Spleen (tissue), 11 donors: Measurements from ENCODE around the gene SUSD6. TPM values are rescaled to one million over a fixed set of nuclear protein-coding genes. Genes with fewer than 3 reads are reported as not detected.
"Not testable (repeated sequence)": the region's sequence is repeated elsewhere in the genome, so short reads cannot be mapped to it uniquely, and the experiment has no call there.

ENCODE experiments used
- DNase-seq: peaks from one replicate; pipeline ENCODE4 v3.0.0-alpha.2; 2020
- H3K27ac ChIP-seq, 8 donors: fragments of 200-600 bp; sonication (generic) in 7 of 8; 1 replicate in 4 of 8; 2 replicates in 4 of 8; pipeline versions ENCODE4 v1.5.0 to v1.8.0; 2016 to 2021; ENCODE audit warnings: inconsistent platforms in 4 of 8, mild to moderate bottlenecking in 4 of 8, moderate library complexity in 1 of 8
- H3K27me3 ChIP-seq, 7 donors: fragments of 200-600 bp; sonication (generic) in 6 of 7; replicated peaks in 1 of 7; 1 replicate in 4 of 7; 2 replicates in 3 of 7; pipeline versions ENCODE4 v1.5.0 to v1.8.0; 2016 to 2021; ENCODE audit warnings: inconsistent platforms in 3 of 7, mild to moderate bottlenecking in 1 of 7
- H3K36me3 ChIP-seq, 6 donors: fragments of 200-600 bp; sonication (generic) in 5 of 6; 1 replicate in 4 of 6; 2 replicates in 2 of 6; pipeline versions ENCODE4 v1.5.0 to v1.8.0; 2016 to 2021; ENCODE audit warnings: inconsistent platforms in 2 of 6
- H3K4me1 ChIP-seq, 6 donors: fragments of 200-600 bp; sonication (generic) in 5 of 6; 1 replicate in 3 of 6; 2 replicates in 3 of 6; pipeline versions ENCODE4 v1.5.0 to v1.8.0; 2016 to 2021; ENCODE audit warnings: inconsistent platforms in 3 of 6
- H3K4me3 ChIP-seq, 8 donors: fragments of 200-600 bp; sonication (generic) in 7 of 8; 1 replicate in 4 of 8; 2 replicates in 4 of 8; pipeline versions ENCODE4 v1.5.0 to v1.8.0; 2016 to 2021; ENCODE audit warnings: inconsistent platforms in 4 of 8, mild to moderate bottlenecking in 4 of 8, moderate library complexity in 2 of 8
- H3K9me3 ChIP-seq, 8 donors: fragments of 200-600 bp; sonication (generic) in 7 of 8; 1 replicate in 4 of 8; 2 replicates in 4 of 8; pipeline versions ENCODE4 v1.5.0 to v1.8.0; 2016 to 2021; ENCODE audit warnings: inconsistent platforms in 4 of 8
- POLR2A ChIP-seq, 3 donors: fragments of 450-650 bp; IDR thresholded peaks; one replicate each; pipeline ENCODE4 v1.5.1; 2017; ENCODE audit warnings: antibody characterized with exemption in 3 of 3, mild to moderate bottlenecking in 1 of 3
- POLR2AphosphoS5 ChIP-seq, 3 donors: sonication (generic); formaldehyde crosslinking; IDR thresholded peaks; one replicate each; pipeline ENCODE4 v1.5.1; 2017; ENCODE audit warnings: antibody characterized with exemption in 3 of 3
- WGBS, 5 donors: extraction: QIAGEN DNeasy Blood & Tissue Kit in 3 of 5; methylation state at CpG; one replicate each; pipeline versions ENCODE4 v1.1.5 to v1.1.7; 2013 to 2018; 5-methylcytosine and 5-hydroxymethylcytosine counted together
- intact Hi-C: fragments of 100-400 bp; cut with DNase I; formaldehyde crosslinking; loops from one replicate; pipeline ENCODE4 v1.15.0; 2023; ENCODE audit warnings: low total_unique reads
- polyA plus RNA-seq, 3 donors: library from polyadenylated mRNA; stranded (reverse); fragments of 200-250 nt; gene quantifications; one replicate each; pipeline ENCODE4 v1.2.1, GENCODE V29; 2013
- total RNA-seq, 7 donors: library from RNA; depleted of rRNA in 3 of 7; stranded (reverse); fragments of >200 nt in 3 of 7; fragmentation: NEBNext Ultra II Directional in 4 of 7; extraction: Animal tissue kit (Norgen Biotek cat#: 25700) in 4 of 7; gene quantifications; one replicate each; pipeline versions ENCODE4 v1.1.0 to v1.2.1, GENCODE V29; 2016 to 2021
- TF ChIP-seq, protein P1 (sequence below), 11 experiments: fragments of 200-600 bp in 7 of 11; fragments of 450-650 bp in 4 of 11; sonication (generic) in 4 of 11; IDR thresholded peaks in 8 of 11; conservative IDR thresholded peaks in 3 of 11; 1 replicate in 7 of 11; 2 replicates in 4 of 11; pipeline versions ENCODE4 v1.4.0 to v1.8.0; 2016 to 2021; ENCODE audit warnings: antibody characterized with exemption in 11 of 11, inconsistent platforms in 4 of 11, mild to moderate bottlenecking in 1 of 11
- donor health status: healthy with polysubstance abuse.
- donor health status: DM: no; HTN: no; CAD: no; lungs with moderate emphysema.
- donor health status: DM: no; HTN: no; CAD: no.
- donor health status: Bipolar disorder and iron deficiency.
- donor health status: healthy.
- donor health status: DM: no; HTN: no; CAD: no.
- donor health status: DM: yes; HTN: yes; CAD: no.

SUSD6 gene
- total and polyA plus RNA-seq, 10 donors: 10.7 to 120 (median 86.4) TPM

DNA sequence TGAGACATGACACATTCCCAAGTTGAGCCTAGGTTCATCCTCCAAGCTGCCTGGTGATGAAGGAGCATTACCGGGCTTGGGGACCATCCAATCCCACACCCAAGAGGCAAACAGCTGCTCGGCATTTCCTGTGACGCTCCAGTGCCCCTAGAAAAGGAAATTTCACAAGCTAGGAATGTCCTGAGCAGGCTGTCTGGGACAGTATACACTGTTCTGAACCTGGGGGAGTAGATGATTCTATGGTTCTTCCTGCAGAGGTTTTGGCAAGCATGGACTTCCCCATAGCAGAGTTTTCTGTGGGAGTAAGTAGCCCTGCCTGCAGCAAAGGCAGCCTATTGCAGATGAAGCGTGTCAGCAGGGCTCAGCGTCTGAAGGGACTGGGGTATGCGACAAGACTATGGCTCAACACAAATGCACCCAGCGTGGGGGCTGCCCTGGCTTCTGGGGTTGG is 108.1 kb downstream of the SUSD6 start:
- peaks cover 0 to 13% (median 0%) of the 10 kb centered on the region in 6 donors for H3K36me3 ChIP-seq
- intact Hi-C loops: no loop called here
- H3K27me3 ChIP-seq: no peaks in the 10 kb centered on the region
- H3K9me3 ChIP-seq: no peaks in the 10 kb centered on the region
- 38 to 56% (median 44%) methylated on average over 7 of the region's 7 CpGs for WGBS, 5 donors
- TF ChIP-seq POLR2AphosphoS5 (IDR thresholded peaks at IDR 0.05): peak; percentile 48 to 80 (median 70)
- no peak for TF ChIP-seq POLR2A (IDR thresholded peaks at IDR 0.05)
- TF ChIP-seq, protein P1, sequence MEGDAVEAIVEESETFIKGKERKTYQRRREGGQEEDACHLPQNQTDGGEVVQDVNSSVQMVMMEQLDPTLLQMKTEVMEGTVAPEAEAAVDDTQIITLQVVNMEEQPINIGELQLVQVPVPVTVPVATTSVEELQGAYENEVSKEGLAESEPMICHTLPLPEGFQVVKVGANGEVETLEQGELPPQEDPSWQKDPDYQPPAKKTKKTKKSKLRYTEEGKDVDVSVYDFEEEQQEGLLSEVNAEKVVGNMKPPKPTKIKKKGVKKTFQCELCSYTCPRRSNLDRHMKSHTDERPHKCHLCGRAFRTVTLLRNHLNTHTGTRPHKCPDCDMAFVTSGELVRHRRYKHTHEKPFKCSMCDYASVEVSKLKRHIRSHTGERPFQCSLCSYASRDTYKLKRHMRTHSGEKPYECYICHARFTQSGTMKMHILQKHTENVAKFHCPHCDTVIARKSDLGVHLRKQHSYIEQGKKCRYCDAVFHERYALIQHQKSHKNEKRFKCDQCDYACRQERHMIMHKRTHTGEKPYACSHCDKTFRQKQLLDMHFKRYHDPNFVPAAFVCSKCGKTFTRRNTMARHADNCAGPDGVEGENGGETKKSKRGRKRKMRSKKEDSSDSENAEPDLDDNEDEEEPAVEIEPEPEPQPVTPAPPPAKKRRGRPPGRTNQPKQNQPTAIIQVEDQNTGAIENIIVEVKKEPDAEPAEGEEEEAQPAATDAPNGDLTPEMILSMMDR (IDR thresholded peaks at IDR 0.05 in 8 of 11, conservative IDR thresholded peaks at IDR 0.05 in 3 of 11): no peak
- H3K27ac ChIP-seq: peak overlapping the region in 7 of 8 donors; percentile 22 to 85 (median 76)
- peaks cover 0 to 65% (median 40%) of the 10 kb centered on the region in 6 donors for H3K4me1 ChIP-seq
- H3K4me3 ChIP-seq: no peak overlapping the region
- no peak for DNase-seq

DNA sequence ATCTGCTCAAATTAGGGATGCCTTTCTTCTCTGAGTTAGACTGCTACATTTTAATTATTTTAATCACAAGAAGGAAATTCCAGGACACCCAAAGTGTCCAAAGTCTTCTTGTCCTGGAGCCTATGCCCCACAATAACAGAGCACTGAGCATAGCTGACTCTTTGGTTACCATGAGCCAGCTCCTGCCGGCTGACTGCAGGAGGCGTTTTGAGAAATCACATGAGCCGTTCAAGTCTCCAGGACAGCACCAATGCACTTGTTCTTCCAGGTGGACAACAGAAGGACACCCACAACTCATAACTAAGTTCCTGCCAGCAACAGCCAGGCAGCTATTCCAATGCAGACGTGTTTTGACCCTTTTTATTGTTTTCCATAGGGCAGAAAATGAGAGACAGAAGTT is 109.5 kb downstream of the SUSD6 start:
- TF ChIP-seq, protein P1 (IDR thresholded peaks at IDR 0.05 in 8 of 11, conservative IDR thresholded peaks at IDR 0.05 in 3 of 11): no peak
- no peak for TF ChIP-seq POLR2A (IDR thresholded peaks at IDR 0.05)
- TF ChIP-seq POLR2AphosphoS5 (IDR thresholded peaks at IDR 0.05): no peak

DNA sequence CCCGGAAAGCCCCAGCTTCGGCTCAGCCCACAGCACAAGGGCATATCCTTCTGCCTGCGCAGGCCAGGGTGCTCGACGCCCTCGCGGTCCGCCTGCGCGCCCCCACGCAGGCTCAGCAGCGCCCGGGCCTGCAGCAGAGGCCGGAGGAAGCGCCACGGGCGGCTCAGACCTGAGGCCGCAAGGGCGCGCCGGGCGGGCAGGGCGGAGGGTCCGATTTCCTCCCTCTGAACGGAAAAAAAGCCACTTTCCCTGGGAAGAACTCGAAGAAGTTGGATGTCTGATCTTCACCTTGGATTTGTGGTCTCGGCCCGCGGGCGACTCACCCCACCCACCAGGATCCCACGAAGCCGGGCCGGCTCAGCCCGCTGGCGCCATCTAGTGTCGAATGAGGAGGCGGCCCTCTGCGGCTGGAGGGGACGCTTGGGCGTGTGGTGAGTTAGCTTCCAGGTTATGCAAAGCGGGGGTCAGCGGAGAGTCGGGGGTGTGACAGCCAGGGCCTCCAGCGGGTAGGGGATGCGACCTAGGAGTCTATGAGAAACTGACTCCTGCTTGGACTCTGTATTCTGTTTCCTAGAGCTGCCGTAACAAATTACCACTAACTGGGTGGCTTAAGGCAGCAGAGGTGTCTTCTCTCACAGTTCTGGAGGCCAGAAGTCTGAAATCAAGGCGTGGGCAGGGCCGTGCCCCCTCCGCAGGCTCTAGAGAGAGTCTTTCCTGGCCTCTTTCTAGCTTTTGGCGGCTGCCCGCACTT is 115.5 kb downstream of the SUSD6 start:
- 4 to 9% (median 5%) methylated on average over 43 to 51 of the region's 51 CpGs for WGBS, 5 donors
- H3K9me3 ChIP-seq: no peaks in the 10 kb centered on the region
- intact Hi-C loops: loop anchor here (5.0 kb wide), 2 partner anchors 125 to 140 kb away; no protein-coding TSS in a partner anchor
- H3K4me1 ChIP-seq: peaks cover 10 to 51% (median 34%) of the 10 kb centered on the region in 6 donors
- TF ChIP-seq POLR2AphosphoS5 (IDR thresholded peaks at IDR 0.05) (peak; percentile 62 to 84 (median 75)), POLR2A (IDR thresholded peaks at IDR 0.05) (no peak)
- TF ChIP-seq, protein P1 (IDR thresholded peaks at IDR 0.05 in 8 of 11, conservative IDR thresholded peaks at IDR 0.05 in 3 of 11): peak; percentile 95 to 99 (median 98)
- H3K4me3 ChIP-seq: peak overlapping the region in 7 of 8 donors; percentile 29 to 63 (median 36)
- H3K27me3 ChIP-seq: no peaks in the 10 kb centered on the region
- H3K27ac ChIP-seq: peak overlapping the region; percentile 10 to 88 (median 78)
- peak; percentile 96 for DNase-seq
- H3K36me3 ChIP-seq: no peaks in the 10 kb centered on the region

More for the DNA sequence above, 109.5 kb downstream of the SUSD6 start:
- DNase-seq: no peak
- WGBS, 5 donors: 83 to 92% (median 90%) methylated on average over 4 of the region's 4 CpGs
- intact Hi-C loops: no loop called here
- Histone ChIP-seq H3K9me3 (no peaks in the 10 kb centered on the region), H3K27ac (peak overlapping the region in 4 of 8 donors; percentile 0 to 85 (median 72)), H3K27me3 (no peaks in the 10 kb centered on the region), H3K4me1 (peaks cover 0 to 62% (median 34%) of the 10 kb centered on the region in 6 donors), H3K36me3 (no peaks in the 10 kb centered on the region), H3K4me3 (no peak overlapping the region)

DNA sequence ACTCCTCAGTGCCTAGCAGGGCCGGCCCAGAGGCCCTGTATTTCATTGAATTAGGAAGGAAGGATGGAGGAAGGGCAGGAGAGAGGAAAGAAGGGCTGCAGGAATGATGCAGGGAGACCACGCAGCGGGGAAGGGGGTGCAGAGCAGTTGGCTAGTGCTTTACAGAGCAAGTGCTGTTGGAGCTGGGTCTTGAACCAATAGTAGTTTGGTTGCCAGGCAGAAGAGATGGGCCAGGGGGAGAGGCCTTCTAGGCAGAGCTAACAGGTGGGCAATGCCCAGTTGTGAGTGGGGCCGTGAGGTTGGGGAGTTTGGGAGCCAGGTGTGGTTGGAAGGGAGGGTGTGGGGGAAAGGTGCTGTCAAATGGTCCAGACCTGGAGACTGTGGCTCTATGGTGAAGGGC is 116.5 kb downstream of the SUSD6 start:
- H3K4me1 ChIP-seq: peaks cover 10 to 51% (median 34%) of the 10 kb centered on the region in 6 donors
- H3K27ac ChIP-seq: peak overlapping the region; percentile 10 to 88 (median 78)
- H3K36me3 ChIP-seq: no peaks in the 10 kb centered on the region
- DNase-seq: no peak
- TF ChIP-seq POLR2A (IDR thresholded peaks at IDR 0.05): no peak
- TF ChIP-seq, protein P1 (IDR thresholded peaks at IDR 0.05 in 8 of 11, conservative IDR thresholded peaks at IDR 0.05 in 3 of 11): no peak
- TF ChIP-seq POLR2AphosphoS5 (IDR thresholded peaks at IDR 0.05): no peak
- intact Hi-C loops: loop anchor here (5.0 kb wide), 2 partner anchors 126 to 141 kb away; no protein-coding TSS in a partner anchor
- no peak overlapping the region for H3K4me3 ChIP-seq
- WGBS, 5 donors: 69 to 82% (median 72%) methylated on average over 4 of the region's 4 CpGs
- no peaks in the 10 kb centered on the region for H3K27me3 ChIP-seq
- no peaks in the 10 kb centered on the region for H3K9me3 ChIP-seq

DNA sequence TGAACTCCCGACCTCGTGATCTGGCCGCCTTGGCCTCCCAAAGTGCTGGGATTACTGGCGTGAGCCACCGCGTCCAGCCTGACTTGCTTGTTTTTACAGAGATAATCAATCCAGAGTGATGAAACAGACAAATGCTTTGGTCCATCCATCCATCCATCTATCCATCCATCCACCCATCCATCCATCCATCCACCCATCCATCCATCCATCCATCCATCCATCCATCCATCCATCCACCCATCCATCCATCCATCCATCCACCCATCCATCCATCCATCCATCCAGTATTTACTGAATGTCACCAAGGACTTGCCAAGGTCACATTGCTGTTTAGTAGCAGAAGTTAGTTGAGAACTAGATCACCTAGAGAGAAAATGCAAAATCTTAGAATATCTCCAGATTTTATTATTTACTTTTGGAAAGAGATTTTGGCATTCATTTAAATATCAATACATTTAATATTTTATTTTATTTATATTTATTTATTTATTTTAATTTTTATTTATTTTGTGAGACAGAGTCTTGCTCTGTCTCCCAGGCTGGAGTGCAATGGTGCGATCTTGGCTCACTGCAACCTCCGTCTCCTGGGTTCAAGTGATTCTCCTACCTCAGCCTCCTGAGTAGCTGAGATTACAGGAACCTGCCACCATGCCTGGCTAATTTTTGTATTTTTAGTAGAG is 120.7 kb downstream of the SUSD6 start:
- H3K36me3 ChIP-seq, H3K27ac ChIP-seq, DNase-seq, H3K4me3 ChIP-seq, H3K27me3 ChIP-seq, intact Hi-C loops, H3K9me3 ChIP-seq: not testable (repeated sequence)
- 84 to 98% (median 95%) methylated on average over 8 of the region's 8 CpGs for WGBS, 5 donors
- H3K4me1 ChIP-seq: peaks cover 6 to 28% (median 20%) of the 10 kb centered on the region in 6 donors

DNA sequence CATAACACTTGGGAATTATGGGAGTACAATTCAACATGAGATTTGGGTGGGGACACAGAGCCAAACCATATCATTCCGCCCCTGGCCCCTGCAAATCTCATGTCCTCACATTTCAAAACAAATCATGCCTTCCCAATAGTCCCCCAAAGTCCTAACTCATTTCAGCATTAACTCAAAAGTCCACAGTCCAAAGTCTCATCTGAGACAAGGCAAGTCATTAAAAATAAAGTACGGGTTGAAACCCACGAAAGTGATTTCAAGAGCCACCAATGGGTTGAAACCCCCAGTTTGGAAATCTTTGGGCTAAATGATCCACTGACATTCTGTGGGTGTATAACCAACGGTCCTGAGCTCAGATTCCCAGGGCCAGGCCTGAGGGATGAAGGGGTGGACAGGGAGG is 125.0 kb downstream of the SUSD6 start:
- DNase-seq, H3K4me1 ChIP-seq, H3K4me3 ChIP-seq, intact Hi-C loops, H3K36me3 ChIP-seq, H3K27me3 ChIP-seq, H3K27ac ChIP-seq, H3K9me3 ChIP-seq: not testable (repeated sequence)
- 80 to 88% (median 82%) methylated on average over 4 of the region's 4 CpGs for WGBS, 5 donors
